Kidney epithelial cell (primary cell): Measurements from ENCODE around the gene MCM5. TPM values are rescaled to one million over a fixed set of nuclear protein-coding genes. Genes with fewer than 3 reads are reported as not detected.

Experiments used
- DNase-seq: peaks from one replicate; pipeline ENCODE4 v3.0.0-alpha.2; 2010; ENCODE audit warnings: low read depth
- H3K27me3 ChIP-seq: 2 replicates; pipeline ENCODE4 v1.6.0; 2011; ENCODE audit warnings: low read length; ENCODE audit not compliant: control insufficient read depth, insufficient read depth
- H3K36me3 ChIP-seq: 2 replicates; pipeline ENCODE4 v1.5.1; 2011; ENCODE audit warnings: low read length; ENCODE audit not compliant: control insufficient read depth, insufficient read depth
- H3K4me3 ChIP-seq: 2 replicates; pipeline ENCODE4 v1.5.1; 2011; ENCODE audit warnings: low read depth, mild to moderate bottlenecking, control low read depth, low read length
- CTCF ChIP-seq: IDR thresholded peaks from 2 replicates; pipeline ENCODE4 v1.5.1; 2011; ENCODE audit warnings: mild to moderate bottlenecking, moderate library complexity, low read length, control low read depth, inconsistent platforms; ENCODE audit not compliant: insufficient read depth, poor library complexity, severe bottlenecking
- total RNA-seq: library from RNA; depleted of rRNA; stranded (reverse); fragments of >200 nt; gene quantifications from 2 replicates; pipeline ENCODE4 v1.2.3, GENCODE V29; 2015

The MCM5 gene
- total RNA-seq, 1 donor from 2014 or later, result 34.6 TPM

GRCh38 chr22:35404176-35404575, 4.2 kb downstream of the MCM5 start:
- Histone ChIP-seq H3K27me3 (no peaks in the 10 kb centered on the region), H3K36me3 (no peaks in the 10 kb centered on the region), H3K4me3 (no peak overlapping the region)
- TF ChIP-seq CTCF, result no peak
- no peak for DNase-seq

- TF ChIP-seq CTCF, result no peak
- Histone ChIP-seq H3K4me3 (no peak overlapping the region), H3K27me3 (no peaks in the 10 kb centered on the region), H3K36me3 (no peaks in the 10 kb centered on the region)
- DNase-seq, result no peak
These were observed 6.5 kb downstream of the MCM5 start for GRCh38 chr22:35406443-35406842.

GRCh38 chr22:35407362-35407761, 7.4 kb downstream of the MCM5 start:
- Histone ChIP-seq H3K4me3 (no peak overlapping the region), H3K36me3 (no peaks in the 10 kb centered on the region), H3K27me3 (no peaks in the 10 kb centered on the region)
- no peak for DNase-seq
- TF ChIP-seq CTCF, result no peak

GRCh38 chr22:35409783-35410662, 10.1 kb downstream of the MCM5 start:
- TF ChIP-seq CTCF, result no peak
- Histone ChIP-seq H3K36me3 (no peaks in the 10 kb centered on the region), H3K27me3 (no peaks in the 10 kb centered on the region), H3K4me3 (no peak overlapping the region)
- DNase-seq, result no peak

- Histone ChIP-seq H3K36me3 (no peaks in the 10 kb centered on the region), H3K4me3 (no peak overlapping the region), H3K27me3 (no peaks in the 10 kb centered on the region)
- TF ChIP-seq CTCF, result no peak
- no peak for DNase-seq
These were observed 10.7 kb downstream of the MCM5 start for GRCh38 chr22:35410663-35411034.

GRCh38 chr22:35411102-35411501, 11.2 kb downstream of the MCM5 start:
- no peak for DNase-seq
- no peak overlapping the region for H3K4me3 ChIP-seq
- no peaks in the 10 kb centered on the region for H3K36me3 ChIP-seq
- no peaks in the 10 kb centered on the region for H3K27me3 ChIP-seq
- no peak for TF ChIP-seq CTCF
